Ovary (tissue), 9 donors: ENCODE data around the gene PDCD6IP. TPM values are rescaled to one million over a fixed set of nuclear protein-coding genes. Genes with fewer than 3 reads are reported as not detected.

Experiments
- DNase-seq, 5 donors: peaks; one replicate each; pipeline ENCODE4 v3.0.0-alpha.2; 2019 to 2020
- H3K27ac ChIP-seq, 2 donors: fragments of 200-600 bp; one replicate each; pipeline versions ENCODE4 v1.5.1 to v1.8.0; 2019 to 2022
- H3K27me3 ChIP-seq: fragments of 200-600 bp; one replicate; pipeline ENCODE4 v1.8.0; 2022
- H3K36me3 ChIP-seq: fragments of 200-600 bp; sonication (generic); one replicate; pipeline ENCODE4 v1.5.1; 2019
- H3K4me1 ChIP-seq: one replicate; pipeline ENCODE4 v1.8.1; 2013; ENCODE audit warnings: mild to moderate bottlenecking, moderate library complexity; ENCODE audit not compliant: insufficient read depth
- H3K4me3 ChIP-seq: fragments of 200-600 bp; sonication (generic); one replicate; pipeline ENCODE4 v1.5.1; 2017
- H3K9me3 ChIP-seq, 2 donors: fragments of 200-600 bp in 1 of 2; sonication (generic) in 1 of 2; one replicate each; pipeline versions ENCODE4 v1.5.1 to v1.8.1; 2013 to 2019; ENCODE audit warnings: mild to moderate bottlenecking in 1 of 2, moderate library complexity in 1 of 2
- EP300 ChIP-seq: sonication (generic); formaldehyde crosslinking; IDR thresholded peaks from one replicate; pipeline ENCODE4 v1.6.1; 2017; ENCODE audit warnings: antibody characterized with exemption
- POLR2A ChIP-seq: fragments of 450-650 bp; IDR thresholded peaks from one replicate; pipeline ENCODE4 v1.6.1; 2017; ENCODE audit warnings: antibody characterized with exemption, mild to moderate bottlenecking, moderate library complexity
- WGBS, 3 donors: extraction: QIAGEN DNeasy Blood & Tissue Kit in 1 of 3; methylation state at CpG; one replicate each; pipeline versions ENCODE4 v1.1.5 to v1.1.7; 2013 to 2017; 5-methylcytosine and 5-hydroxymethylcytosine counted together
- intact Hi-C, 4 donors: fragments of 100-400 bp; cut with DNase I; formaldehyde crosslinking; loops; one replicate each; pipeline versions ENCODE4 v1.11.0 to v1.15.1; 2022 to 2023
- polyA plus RNA-seq, 2 donors: library from polyadenylated mRNA; stranded (reverse); fragments of 200-250 nt in 1 of 2; fragments of 350-450 nt in 1 of 2; fragmentation: Illumina TruSeq in 1 of 2; extraction: RNeasy Lipid Tissue Mini Kit (QIAGEN cat#74804) in 1 of 2; gene quantifications; one replicate each; pipeline ENCODE4 v1.2.3, GENCODE V29; 2013 to 2014
- total RNA-seq, 7 donors: library from RNA; depleted of rRNA in 2 of 7; stranded (reverse); fragments of >200 nt in 2 of 7; fragmentation: NEBNext Ultra II Directional in 3 of 7; extraction: Animal tissue kit (Norgen Biotek cat#: 25700) in 3 of 7; gene quantifications; one replicate each; pipeline versions ENCODE4 v1.1.0 to v1.2.4, GENCODE V29; 2016 to 2023
- TF ChIP-seq, protein P1 (sequence below), 3 donors: fragments of 450-650 bp in 2 of 3; fragments of 200-600 bp in 1 of 3; IDR thresholded peaks; one replicate each; pipeline versions ENCODE4 v1.5.1 to v1.8.0; 2016 to 2022; ENCODE audit warnings: antibody characterized with exemption in 3 of 3, mild to moderate bottlenecking in 1 of 3
- donor health status: DM: no; HTN: no; CAD: no; lungs with moderate emphysema.
- donor health status: DM: no; HTN: no; CAD: no.
- donor health status: Bipolar disorder and iron deficiency.
- donor health status: DM: yes; HTN: yes; CAD: no.
- donor health status: DM: no; HTN: no; CAD: no.
- donor health status: DM: yes; HTN: yes; CAD: no.

The PDCD6IP gene
- total and polyA plus RNA-seq, 9 donors, result 40.0 to 166 (median 126) TPM

DNA sequence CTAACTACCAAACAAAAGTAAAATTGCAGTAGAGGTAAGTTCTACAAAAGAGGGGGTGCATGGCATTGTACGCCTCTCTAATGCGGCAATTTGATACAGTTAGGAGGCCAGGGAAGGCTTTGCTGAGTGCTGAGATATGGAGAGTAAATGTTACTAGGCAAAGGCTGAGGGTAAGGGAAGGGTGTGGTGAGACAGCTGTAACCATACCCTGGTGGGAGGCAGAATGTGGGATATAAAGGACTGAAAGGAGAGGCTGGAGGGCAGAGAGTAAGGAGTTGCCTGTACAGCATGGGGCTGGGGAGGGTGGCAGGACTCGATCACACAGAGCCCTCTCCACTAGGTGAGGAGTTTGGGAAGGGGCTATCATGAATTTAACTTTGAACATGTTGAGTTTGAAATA lies 106.3 kb downstream of the PDCD6IP start:
- no peak for DNase-seq
- TF ChIP-seq POLR2A (no peak), EP300 (no peak)
- TF ChIP-seq, protein P1, sequence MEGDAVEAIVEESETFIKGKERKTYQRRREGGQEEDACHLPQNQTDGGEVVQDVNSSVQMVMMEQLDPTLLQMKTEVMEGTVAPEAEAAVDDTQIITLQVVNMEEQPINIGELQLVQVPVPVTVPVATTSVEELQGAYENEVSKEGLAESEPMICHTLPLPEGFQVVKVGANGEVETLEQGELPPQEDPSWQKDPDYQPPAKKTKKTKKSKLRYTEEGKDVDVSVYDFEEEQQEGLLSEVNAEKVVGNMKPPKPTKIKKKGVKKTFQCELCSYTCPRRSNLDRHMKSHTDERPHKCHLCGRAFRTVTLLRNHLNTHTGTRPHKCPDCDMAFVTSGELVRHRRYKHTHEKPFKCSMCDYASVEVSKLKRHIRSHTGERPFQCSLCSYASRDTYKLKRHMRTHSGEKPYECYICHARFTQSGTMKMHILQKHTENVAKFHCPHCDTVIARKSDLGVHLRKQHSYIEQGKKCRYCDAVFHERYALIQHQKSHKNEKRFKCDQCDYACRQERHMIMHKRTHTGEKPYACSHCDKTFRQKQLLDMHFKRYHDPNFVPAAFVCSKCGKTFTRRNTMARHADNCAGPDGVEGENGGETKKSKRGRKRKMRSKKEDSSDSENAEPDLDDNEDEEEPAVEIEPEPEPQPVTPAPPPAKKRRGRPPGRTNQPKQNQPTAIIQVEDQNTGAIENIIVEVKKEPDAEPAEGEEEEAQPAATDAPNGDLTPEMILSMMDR (IDR thresholded peaks at IDR 0.05), result no peak
- WGBS, 3 donors, result 89 to 94% (median 90%) methylated on average over 3 of the region's 3 CpGs
- no peaks in the 10 kb centered on the region for H3K9me3 ChIP-seq
- intact Hi-C loops, result no loop called here
- no peaks in the 10 kb centered on the region for H3K36me3 ChIP-seq
- no peaks in the 10 kb centered on the region for H3K4me1 ChIP-seq
- no peaks in the 10 kb centered on the region for H3K27me3 ChIP-seq
- H3K4me3 ChIP-seq, result no peak overlapping the region
- no peak overlapping the region for H3K27ac ChIP-seq

DNA sequence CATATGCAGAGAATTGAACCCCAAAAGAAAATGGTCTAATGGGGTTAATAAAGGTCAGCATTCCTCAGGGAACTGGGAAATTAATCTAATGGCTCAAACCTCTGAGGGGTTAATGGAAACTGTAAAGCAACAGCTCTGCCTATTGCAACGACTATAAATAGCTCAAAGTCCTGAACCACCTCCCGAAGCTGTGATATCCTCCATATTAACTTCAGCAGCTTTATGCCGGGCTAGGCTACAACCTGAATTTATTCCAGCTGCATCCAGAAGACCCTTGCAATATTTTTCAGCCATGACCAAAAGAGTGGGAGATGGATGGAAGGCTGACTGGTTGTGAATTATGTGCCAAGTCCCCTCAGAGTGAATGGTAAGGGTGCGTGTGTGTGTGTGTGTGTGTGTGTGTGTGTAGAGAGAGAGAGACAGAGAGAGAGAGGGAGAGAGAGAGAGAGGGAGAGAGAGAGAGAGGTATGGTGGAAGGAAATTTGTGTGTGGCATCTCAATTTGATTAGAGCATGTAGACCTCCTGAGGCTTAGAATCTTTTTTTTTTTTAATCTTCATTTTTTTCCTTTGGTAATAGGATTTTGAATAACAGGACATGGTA lies 109.9 kb downstream of the PDCD6IP start:
- intact Hi-C loops, result no loop called here
- Histone ChIP-seq H3K36me3 (no peaks in the 10 kb centered on the region), H3K4me1 (no peaks in the 10 kb centered on the region), H3K27me3 (no peaks in the 10 kb centered on the region), H3K4me3 (no peak overlapping the region), H3K9me3 (no peaks in the 10 kb centered on the region), H3K27ac (no peak overlapping the region)
- TF ChIP-seq POLR2A (no peak), EP300 (no peak)
- TF ChIP-seq, protein P1 (IDR thresholded peaks at IDR 0.05), result no peak
- WGBS, 3 donors, result 27 to 36% (median 32%) methylated on average over 4 of the region's 4 CpGs
- no peak for DNase-seq

DNA sequence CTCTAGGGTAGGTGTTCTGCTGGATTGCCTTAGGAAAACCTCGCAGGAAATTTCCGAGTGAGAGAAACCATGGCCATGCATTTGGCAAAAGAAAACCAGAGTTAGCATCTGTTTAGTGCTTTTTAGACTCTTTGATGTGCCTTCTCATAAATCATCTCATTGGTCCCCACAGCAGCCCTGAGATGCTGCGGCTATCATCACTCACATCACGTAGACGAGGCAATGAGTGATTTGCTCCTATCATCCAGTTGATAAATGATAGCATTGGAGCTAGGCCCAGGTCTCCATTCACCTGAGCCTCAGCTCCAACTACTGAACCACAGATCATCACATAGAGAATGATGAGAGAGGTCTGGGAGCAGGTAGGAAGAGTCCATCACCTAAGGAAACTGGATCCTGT lies 111.1 kb downstream of the PDCD6IP start:
- intact Hi-C loops, result no loop called here
- no peaks in the 10 kb centered on the region for H3K4me1 ChIP-seq
- H3K9me3 ChIP-seq, result no peaks in the 10 kb centered on the region
- H3K27me3 ChIP-seq, result no peaks in the 10 kb centered on the region
- H3K36me3 ChIP-seq, result no peaks in the 10 kb centered on the region
- H3K27ac ChIP-seq, result no peak overlapping the region
- no peak for DNase-seq
- TF ChIP-seq, protein P1 (IDR thresholded peaks at IDR 0.05), result no peak
- no peak for TF ChIP-seq EP300
- TF ChIP-seq POLR2A, result no peak
- WGBS, 3 donors, result 66 to 68% (median 67%) methylated on average over 5 of the region's 5 CpGs
- no peak overlapping the region for H3K4me3 ChIP-seq

DNA sequence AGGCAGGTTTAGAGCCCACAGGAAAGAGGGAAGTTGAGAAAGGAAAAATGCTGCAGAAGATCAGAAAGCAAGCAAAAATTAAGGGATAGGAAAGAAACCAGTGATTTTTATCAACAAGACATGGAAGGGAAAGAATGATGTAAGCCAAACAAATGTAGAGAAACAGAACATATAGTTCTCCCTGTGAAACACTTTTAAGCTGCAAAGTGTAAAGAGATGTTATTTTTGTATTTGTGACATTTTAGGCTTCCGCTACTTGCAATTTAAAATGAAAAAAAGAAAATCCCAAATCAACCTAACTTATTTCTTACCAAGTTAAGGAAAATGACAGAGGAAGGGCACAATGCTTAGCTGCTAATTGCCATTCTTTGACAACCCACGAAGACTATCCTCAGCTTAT lies 111.6 kb downstream of the PDCD6IP start:
- Histone ChIP-seq H3K4me3 (no peak overlapping the region), H3K9me3 (no peaks in the 10 kb centered on the region), H3K27ac (no peak overlapping the region), H3K36me3 (no peaks in the 10 kb centered on the region), H3K27me3 (no peaks in the 10 kb centered on the region), H3K4me1 (no peaks in the 10 kb centered on the region)
- intact Hi-C loops, result no loop called here
- TF ChIP-seq EP300 (no peak), POLR2A (no peak)
- TF ChIP-seq, protein P1 (IDR thresholded peaks at IDR 0.05), result no peak
- WGBS, 3 donors, result 80 to 81% (median 81%) methylated on average over 2 of the region's 2 CpGs
- DNase-seq, result no peak
